Measurements from ENCODE around the gene PIK3R5.
"Not testable (repeated sequence)": the region's sequence is repeated elsewhere in the genome, so short reads cannot be mapped to it uniquely, and the experiment has no call there.

Gene PIK3R5

GRCh38 chr17:8892338-8892690, 73.2 kb downstream of the PIK3R5 start:
- Histone ChIP-seq H3K9me3 (ENCODE audit: control insufficient read depth, insufficient read depth, low read length) (no peaks in the 10 kb centered on the region), H3K27me3 (ENCODE audit: control insufficient read depth, insufficient read depth, low read length) (no peaks in the 10 kb centered on the region), H3K36me3 (ENCODE audit: control insufficient read depth, insufficient read depth, low read length) (no peaks in the 10 kb centered on the region), H3K27ac (ENCODE audit: low read length) (no peak overlapping the region), H3K4me1 (ENCODE audit: control insufficient read depth, insufficient read depth, low read length) (peaks cover 8% of the 10 kb centered on the region), H3K4me3 (ENCODE audit: low read length) (no peak overlapping the region)
- DNase-seq (ENCODE audit: low read depth, low spot score), result no peak
- WGBS (ENCODE audit: insufficient coverage, insufficient read length), result no CpG with 5 or more reads among the region's 6 CpGs

GRCh38 chr17:8890671-8891070, 74.8 kb downstream of the PIK3R5 start:
- H3K9me3 ChIP-seq (ENCODE audit: control insufficient read depth, insufficient read depth, low read length), result no peaks in the 10 kb centered on the region
- H3K4me1 ChIP-seq (ENCODE audit: control insufficient read depth, insufficient read depth, low read length), result peaks cover 8% of the 10 kb centered on the region
- no peak overlapping the region for H3K27ac ChIP-seq (ENCODE audit: low read length)
- DNase-seq (ENCODE audit: low read depth, low spot score), result no peak
- no peak overlapping the region for H3K4me3 ChIP-seq (ENCODE audit: low read length)
- WGBS (ENCODE audit: insufficient coverage, insufficient read length), result no CpG with 5 or more reads among the region's 12 CpGs
- H3K27me3 ChIP-seq (ENCODE audit: control insufficient read depth, insufficient read depth, low read length), result no peaks in the 10 kb centered on the region
- H3K36me3 ChIP-seq (ENCODE audit: control insufficient read depth, insufficient read depth, low read length), result no peaks in the 10 kb centered on the region

- Histone ChIP-seq H3K27me3 (ENCODE audit: control insufficient read depth, insufficient read depth, low read length) (no peaks in the 10 kb centered on the region), H3K4me1 (ENCODE audit: control insufficient read depth, insufficient read depth, low read length) (peaks cover 8% of the 10 kb centered on the region), H3K4me3 (ENCODE audit: low read length) (no peak overlapping the region), H3K36me3 (ENCODE audit: control insufficient read depth, insufficient read depth, low read length) (no peaks in the 10 kb centered on the region), H3K27ac (ENCODE audit: low read length) (no peak overlapping the region), H3K9me3 (ENCODE audit: control insufficient read depth, insufficient read depth, low read length) (no peaks in the 10 kb centered on the region)
- WGBS (ENCODE audit: insufficient coverage, insufficient read length), result no CpG with 5 or more reads among the region's 14 CpGs
- no peak for DNase-seq (ENCODE audit: low read depth, low spot score)
Observed at GRCh38 chr17:8889458-8890210, 75.9 kb downstream of the PIK3R5 start.

- H3K4me3 ChIP-seq (ENCODE audit: low read length), result no peak overlapping the region
- H3K27ac ChIP-seq (ENCODE audit: low read length), result no peak overlapping the region
- DNase-seq (ENCODE audit: low read depth, low spot score), result no peak
- H3K9me3 ChIP-seq (ENCODE audit: control insufficient read depth, insufficient read depth, low read length), result no peaks in the 10 kb centered on the region
- no CpG with 5 or more reads among the region's 8 CpGs for WGBS (ENCODE audit: insufficient coverage, insufficient read length)
- no peaks in the 10 kb centered on the region for H3K36me3 ChIP-seq (ENCODE audit: control insufficient read depth, insufficient read depth, low read length)
- H3K4me1 ChIP-seq (ENCODE audit: control insufficient read depth, insufficient read depth, low read length), result peaks cover 5% of the 10 kb centered on the region
- no peaks in the 10 kb centered on the region for H3K27me3 ChIP-seq (ENCODE audit: control insufficient read depth, insufficient read depth, low read length)
Observed at GRCh38 chr17:8888704-8889302, 76.7 kb downstream of the PIK3R5 start.

- H3K27me3 ChIP-seq (ENCODE audit: control insufficient read depth, insufficient read depth, low read length), result no peaks in the 10 kb centered on the region
- no peak overlapping the region for H3K27ac ChIP-seq (ENCODE audit: low read length)
- H3K36me3 ChIP-seq (ENCODE audit: control insufficient read depth, insufficient read depth, low read length), result no peaks in the 10 kb centered on the region
- H3K4me1 ChIP-seq (ENCODE audit: control insufficient read depth, insufficient read depth, low read length), result peaks cover 2% of the 10 kb centered on the region; the same call in 1 of the 2 replicates
- DNase-seq (ENCODE audit: low read depth, low spot score), result peak; percentile 52
- H3K9me3 ChIP-seq (ENCODE audit: control insufficient read depth, insufficient read depth, low read length), result no peaks in the 10 kb centered on the region
- WGBS (ENCODE audit: insufficient coverage, insufficient read length), result no CpG with 5 or more reads among the region's 39 CpGs
- no peak overlapping the region for H3K4me3 ChIP-seq (ENCODE audit: low read length)
Observed at GRCh38 chr17:8887834-8888703, 77.4 kb downstream of the PIK3R5 start.

- WGBS (ENCODE audit: insufficient coverage, insufficient read length), result no CpG with 5 or more reads among the region's 11 CpGs
- Histone ChIP-seq H3K4me3 (ENCODE audit: low read length) (no peak overlapping the region), H3K4me1 (ENCODE audit: control insufficient read depth, insufficient read depth, low read length) (peaks cover 2% of the 10 kb centered on the region; the same call in 1 of the 2 replicates), H3K27me3 (ENCODE audit: control insufficient read depth, insufficient read depth, low read length) (no peaks in the 10 kb centered on the region), H3K9me3 (ENCODE audit: control insufficient read depth, insufficient read depth, low read length) (no peaks in the 10 kb centered on the region), H3K36me3 (ENCODE audit: control insufficient read depth, insufficient read depth, low read length) (no peaks in the 10 kb centered on the region), H3K27ac (ENCODE audit: low read length) (no peak overlapping the region)
- no peak for DNase-seq (ENCODE audit: low read depth, low spot score)
Observed at GRCh38 chr17:8887301-8887700, 78.2 kb downstream of the PIK3R5 start.

GRCh38 chr17:8885967-8886684, 79.4 kb downstream of the PIK3R5 start:
- no peak overlapping the region for H3K4me3 ChIP-seq (ENCODE audit: low read length)
- no peaks in the 10 kb centered on the region for H3K9me3 ChIP-seq (ENCODE audit: control insufficient read depth, insufficient read depth, low read length)
- DNase-seq (ENCODE audit: low read depth, low spot score), result no peak
- H3K27ac ChIP-seq (ENCODE audit: low read length), result no peak overlapping the region
- no peaks in the 10 kb centered on the region for H3K27me3 ChIP-seq (ENCODE audit: control insufficient read depth, insufficient read depth, low read length)
- no peaks in the 10 kb centered on the region for H3K36me3 ChIP-seq (ENCODE audit: control insufficient read depth, insufficient read depth, low read length)
- whole genome bisulfite sequencing (ENCODE audit: insufficient coverage, insufficient read length), result no CpG with 5 or more reads among the region's 23 CpGs
- H3K4me1 ChIP-seq (ENCODE audit: control insufficient read depth, insufficient read depth, low read length), result peaks cover 2% of the 10 kb centered on the region; the same call in 1 of the 2 replicates

GRCh38 chr17:8885163-8885966, 80.1 kb downstream of the PIK3R5 start:
- H3K4me3 ChIP-seq (ENCODE audit: low read length); H3K4me1 ChIP-seq (ENCODE audit: control insufficient read depth, insufficient read depth, low read length); H3K27ac ChIP-seq (ENCODE audit: low read length); H3K9me3 ChIP-seq (ENCODE audit: control insufficient read depth, insufficient read depth, low read length); H3K27me3 ChIP-seq (ENCODE audit: control insufficient read depth, insufficient read depth, low read length); DNase-seq (ENCODE audit: low read depth, low spot score); H3K36me3 ChIP-seq (ENCODE audit: control insufficient read depth, insufficient read depth, low read length): not testable (repeated sequence)
- no CpG with 5 or more reads among the region's 30 CpGs for WGBS (ENCODE audit: insufficient coverage, insufficient read length)

GRCh38 chr17:8884336-8884990, 81.0 kb downstream of the PIK3R5 start:
- H3K9me3 ChIP-seq (ENCODE audit: control insufficient read depth, insufficient read depth, low read length), result no peaks in the 10 kb centered on the region
- no peaks in the 10 kb centered on the region for H3K36me3 ChIP-seq (ENCODE audit: control insufficient read depth, insufficient read depth, low read length)
- no peaks in the 10 kb centered on the region for H3K27me3 ChIP-seq (ENCODE audit: control insufficient read depth, insufficient read depth, low read length)
- DNase-seq (ENCODE audit: low read depth, low spot score), result no peak
- no peak overlapping the region for H3K4me3 ChIP-seq (ENCODE audit: low read length)
- peaks cover 2% of the 10 kb centered on the region; the same call in 1 of the 2 replicates for H3K4me1 ChIP-seq (ENCODE audit: control insufficient read depth, insufficient read depth, low read length)
- no peak overlapping the region for H3K27ac ChIP-seq (ENCODE audit: low read length)
- WGBS (ENCODE audit: insufficient coverage, insufficient read length), result no CpG with 5 or more reads among the region's 16 CpGs

Data from iPS DF 6.9 (cell line).